HG03175 (cell line): ENCODE results near the gene YPEL3.
"Not testable (repeated sequence)": the region's sequence is repeated elsewhere in the genome, so short reads cannot be mapped to it uniquely, and the experiment has no call there.

ENCODE experiments used
- ATAC-seq: cut with Tn5 transposase; IDR thresholded peaks from one replicate; pipeline ENCODE4 v1.9.1; 2021; ENCODE audit warnings: mild to moderate bottlenecking, moderate library complexity; ENCODE audit not compliant: unreplicated experiment

Gene YPEL3

GRCh38 chr16:30096105-30096861, at the start of gene YPEL3:
YPEL3 (minus strand) TSS chr16:30096213; CDS start chr16:30095482, 731 bp downstream.
- peak; percentile 54 for ATAC-seq

- no peak for ATAC-seq
Measured at GRCh38 chr16:30145657-30146056, 49.6 kb upstream of the YPEL3 start.

GRCh38 chr16:30144917-30145316, 48.9 kb upstream of the YPEL3 start:
- no peak for ATAC-seq

- no peak for ATAC-seq
Measured at GRCh38 chr16:30144017-30144416, 48.0 kb upstream of the YPEL3 start.

- ATAC-seq = no peak
Measured at GRCh38 chr16:30143347-30143702, 47.3 kb upstream of the YPEL3 start.

GRCh38 chr16:30142672-30143346, 46.8 kb upstream of the YPEL3 start:
- no peak for ATAC-seq

GRCh38 chr16:30141750-30142149, 45.7 kb upstream of the YPEL3 start:
- ATAC-seq = no peak

GRCh38 chr16:30139583-30140481, 43.8 kb upstream of the YPEL3 start:
- ATAC-seq = no peak

GRCh38 chr16:30137897-30138296, 41.9 kb upstream of the YPEL3 start:
- no peak for ATAC-seq

GRCh38 chr16:30136971-30137605, 41.1 kb upstream of the YPEL3 start:
- no peak for ATAC-seq

- ATAC-seq = no peak
Measured at GRCh38 chr16:30132591-30132990, 36.6 kb upstream of the YPEL3 start.

GRCh38 chr16:30131869-30132475, 36.0 kb upstream of the YPEL3 start:
- no peak for ATAC-seq

- ATAC-seq = no peak
Measured at GRCh38 chr16:30127993-30128392, 32.0 kb upstream of the YPEL3 start.

GRCh38 chr16:30125690-30126089, 29.7 kb upstream of the YPEL3 start:
- not testable (repeated sequence) for ATAC-seq

- ATAC-seq = no peak
Measured at GRCh38 chr16:30124985-30125379, 29.0 kb upstream of the YPEL3 start.

- ATAC-seq = no peak
Measured at GRCh38 chr16:30122604-30123160, 26.7 kb upstream of the YPEL3 start.

- ATAC-seq = no peak
Measured at GRCh38 chr16:30121741-30122571, 25.9 kb upstream of the YPEL3 start.

- no peak for ATAC-seq
Measured at GRCh38 chr16:30120340-30121105, 24.5 kb upstream of the YPEL3 start.

GRCh38 chr16:30119428-30119827, 23.4 kb upstream of the YPEL3 start:
- no peak for ATAC-seq
